SK-N-MC (cell line): Measurements from ENCODE around the gene OAS1.

Experiments
- DNase-seq: peaks from one replicate; pipeline ENCODE4 v3.0.0-alpha.2; 2011; ENCODE audit warnings: low read depth, low spot score
- H3K27ac ChIP-seq: fragments of 200-600 bp; sonication (generic); 2 replicates; pipeline ENCODE4 v1.5.1; 2016; ENCODE audit warnings: mixed run types
- H3K36me3 ChIP-seq: fragments of 200-600 bp; sonication (generic); 2 replicates; pipeline ENCODE4 v1.6.1; 2017; ENCODE audit warnings: antibody characterized with exemption, low read length, mixed read lengths; ENCODE audit not compliant: insufficient read depth
- H3K4me3 ChIP-seq: fragments of 200-600 bp; sonication (generic); 2 replicates; pipeline ENCODE4 v1.5.1; 2016
- H3K9ac ChIP-seq: fragments of 200-600 bp; sonication (generic); 2 replicates; pipeline ENCODE4 v1.8.0; 2017; ENCODE audit warnings: mixed run types, mixed read lengths; ENCODE audit not compliant: insufficient read length
- H3K9me3 ChIP-seq: fragments of 200-600 bp; sonication (generic); 2 replicates; pipeline ENCODE4 v1.6.1; 2017; ENCODE audit warnings: low read depth, mild to moderate bottlenecking, antibody characterized with exemption, low read length, moderate library complexity, mixed read lengths
- EZH2 ChIP-seq: fragments of 200-600 bp; sonication (generic); IDR thresholded peaks from one replicate; pipeline ENCODE4 v1.6.1; 2017; ENCODE audit warnings: antibody characterized with exemption
- FOXP2 ChIP-seq: optimal IDR thresholded peaks from 2 replicates; pipeline ENCODE3; 2011; ENCODE audit warnings: mild to moderate bottlenecking, moderate library complexity; ENCODE audit not compliant: insufficient read depth; ENCODE audit errors: extremely low read length, control extremely low read depth
- POLR2AphosphoS5 ChIP-seq: IDR thresholded peaks from 2 replicates; pipeline ENCODE4 v1.6.1; 2012; ENCODE audit warnings: mild to moderate bottlenecking, low read depth, low read length, borderline replicate concordance

Gene OAS1

DNA sequence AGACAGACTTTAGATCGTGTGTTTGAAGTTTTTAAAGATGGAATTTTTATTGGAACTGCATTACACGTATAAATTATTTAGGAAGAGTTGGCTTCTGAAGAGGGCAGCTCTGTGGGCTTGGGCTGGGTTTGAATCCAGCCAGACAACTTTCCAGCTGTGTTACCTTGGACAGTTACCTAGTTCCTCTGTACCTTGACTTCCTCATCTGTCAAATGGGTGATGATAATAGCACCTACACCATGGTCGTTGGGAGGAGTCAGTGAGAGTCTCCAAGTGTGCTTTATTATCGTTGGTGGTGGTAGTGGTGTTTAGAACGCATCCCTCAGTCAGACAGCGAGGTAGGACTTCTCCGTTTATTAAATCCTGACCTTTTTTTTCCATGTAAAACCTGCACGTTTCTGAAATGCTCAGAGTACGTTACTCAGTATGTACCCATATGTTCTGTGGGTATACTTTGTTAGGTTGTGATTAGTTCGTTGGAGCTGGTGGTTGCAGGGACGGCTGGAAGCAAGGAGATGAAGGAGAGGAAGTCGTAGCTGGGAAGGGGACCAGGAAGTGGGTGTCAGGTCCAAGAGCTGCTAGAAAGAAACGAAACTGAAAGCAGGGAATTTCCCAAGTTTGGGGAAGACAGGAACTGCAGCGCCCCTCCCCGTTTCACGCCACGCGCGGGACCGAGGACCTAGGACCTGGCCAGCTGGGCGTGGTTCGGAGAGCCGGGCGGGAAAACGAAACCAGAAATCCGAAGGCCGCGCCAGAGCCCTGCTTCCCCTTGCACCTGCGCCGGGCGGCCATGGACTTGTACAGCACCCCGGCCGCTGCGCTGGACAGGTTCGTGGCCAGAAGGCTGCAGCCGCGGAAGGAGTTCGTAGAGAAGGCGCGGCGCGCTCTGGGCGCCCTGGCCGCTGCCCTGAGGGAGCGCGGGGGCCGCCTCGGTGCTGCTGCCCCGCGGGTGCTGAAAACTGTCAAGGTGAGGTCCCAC is 31.3 kb downstream of the OAS1 start, which contains the start of gene OAS3:
OAS3 (plus strand) TSS at position 734 of the 979 bp plus-strand sequence; CDS start at position 791, 57 bp downstream.
- Histone ChIP-seq H3K9me3 (no peaks in the 10 kb centered on the region), H3K36me3 (no peaks in the 10 kb centered on the region), H3K27ac (no peak within 1 kb of the TSS), H3K4me3 (peak within 1 kb of the TSS; percentile 79), H3K9ac (peak within 1 kb of the TSS; percentile 74)
- DNase-seq = no peak
- no peak for TF ChIP-seq POLR2AphosphoS5
- TF ChIP-seq FOXP2 = no peak
- no peak for TF ChIP-seq EZH2

DNA sequence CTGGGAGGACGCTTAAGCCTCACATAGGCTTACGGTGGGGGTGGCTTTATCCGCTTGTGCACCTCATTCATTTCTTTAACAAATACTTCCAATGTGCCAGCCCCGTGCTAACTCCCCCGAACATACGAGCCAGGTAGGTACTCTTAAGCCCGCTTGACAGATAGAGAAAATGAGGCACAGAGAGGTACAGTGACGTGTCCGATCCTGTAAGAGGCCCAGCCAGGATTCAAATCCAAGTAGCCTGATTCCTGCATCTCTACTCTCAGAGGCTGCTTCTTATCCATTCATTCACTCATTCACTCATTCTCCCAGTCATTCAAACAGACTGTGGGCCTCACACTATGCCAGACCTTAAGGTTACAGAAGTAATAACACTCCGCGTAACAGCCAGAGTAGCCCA is 32.0 kb downstream of the OAS1 start:
- no peaks in the 10 kb centered on the region for H3K9me3 ChIP-seq
- no peak for DNase-seq
- TF ChIP-seq FOXP2 (no peak), EZH2 (no peak), POLR2AphosphoS5 (no peak)
- H3K36me3 ChIP-seq = no peaks in the 10 kb centered on the region
- peak overlapping the region; percentile 79 for H3K4me3 ChIP-seq
- no peak overlapping the region for H3K27ac ChIP-seq
- H3K9ac ChIP-seq = peak overlapping the region; percentile 74

DNA sequence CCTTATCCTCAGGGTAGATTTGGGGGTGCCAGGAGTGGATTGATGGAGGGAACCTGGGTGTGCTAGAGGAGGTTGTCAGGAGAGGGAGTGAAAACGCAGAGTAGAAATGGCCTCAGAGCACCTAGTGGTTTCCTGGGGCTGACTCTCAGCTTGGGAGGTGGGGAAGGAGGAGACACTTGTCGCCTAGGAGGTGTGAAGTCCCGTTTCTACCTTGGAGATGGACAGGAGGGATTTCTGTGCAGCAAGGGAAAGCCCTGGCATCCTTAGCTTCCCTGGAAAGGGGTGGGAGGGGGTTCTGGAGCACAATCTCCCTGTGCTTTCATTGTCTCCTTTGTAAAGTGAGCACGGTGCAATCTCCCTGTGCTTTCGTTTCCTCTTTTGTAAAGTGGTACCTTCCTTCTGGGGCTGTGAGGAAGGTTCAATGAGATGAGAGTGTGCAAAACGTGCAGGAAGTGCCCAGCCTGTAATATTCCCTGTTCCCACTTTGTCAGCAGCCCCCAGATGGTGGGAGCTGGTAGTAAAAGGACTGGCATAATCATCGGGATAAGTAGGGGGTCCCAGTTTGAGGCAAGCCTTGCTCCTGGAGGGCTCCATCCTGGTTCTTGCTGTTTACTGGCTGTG is 33.1 kb downstream of the OAS1 start:
- Histone ChIP-seq H3K4me3 (no peak overlapping the region), H3K9me3 (no peaks in the 10 kb centered on the region), H3K27ac (no peak overlapping the region), H3K9ac (no peak overlapping the region), H3K36me3 (peaks cover 5% of the 10 kb centered on the region; the same call in 1 of the 2 replicates)
- DNase-seq = no peak
- no peak for TF ChIP-seq EZH2
- TF ChIP-seq POLR2AphosphoS5 = no peak
- TF ChIP-seq FOXP2 = no peak

DNA sequence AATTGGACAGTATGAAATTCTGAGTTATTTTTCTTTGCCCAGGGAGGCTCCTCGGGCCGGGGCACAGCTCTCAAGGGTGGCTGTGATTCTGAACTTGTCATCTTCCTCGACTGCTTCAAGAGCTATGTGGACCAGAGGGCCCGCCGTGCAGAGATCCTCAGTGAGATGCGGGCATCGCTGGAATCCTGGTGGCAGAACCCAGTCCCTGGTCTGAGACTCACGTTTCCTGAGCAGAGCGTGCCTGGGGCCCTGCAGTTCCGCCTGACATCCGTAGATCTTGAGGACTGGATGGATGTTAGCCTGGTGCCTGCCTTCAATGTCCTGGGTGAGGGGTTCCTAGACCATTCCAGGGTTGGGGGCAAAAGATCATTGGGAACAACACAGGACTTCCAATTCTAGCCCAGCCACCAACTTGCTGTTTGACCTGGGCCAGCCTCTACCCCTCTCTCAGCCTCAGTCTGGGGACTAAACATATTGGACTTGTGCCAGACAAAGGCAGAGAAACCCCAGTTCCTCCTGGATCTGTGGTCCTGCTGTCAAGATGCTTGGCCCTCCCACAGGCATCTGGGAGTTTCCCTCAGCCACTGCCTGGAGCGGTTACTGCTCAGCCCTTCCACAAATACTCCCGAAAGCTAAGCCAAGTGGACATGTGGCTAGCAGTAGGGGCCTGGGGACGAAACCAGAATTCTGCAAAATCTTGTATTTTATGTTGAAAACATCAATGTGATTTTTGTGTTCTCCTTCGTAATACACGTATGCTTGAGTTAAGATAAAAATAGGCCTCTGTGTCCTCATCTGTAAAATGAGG is 35.0 kb downstream of the OAS1 start:
- Histone ChIP-seq H3K9ac (no peak overlapping the region), H3K4me3 (no peak overlapping the region), H3K27ac (no peak overlapping the region), H3K36me3 (peaks cover 5% of the 10 kb centered on the region; the same call in 1 of the 2 replicates), H3K9me3 (no peaks in the 10 kb centered on the region)
- no peak for DNase-seq
- no peak for TF ChIP-seq EZH2
- TF ChIP-seq POLR2AphosphoS5 = no peak
- no peak for TF ChIP-seq FOXP2

DNA sequence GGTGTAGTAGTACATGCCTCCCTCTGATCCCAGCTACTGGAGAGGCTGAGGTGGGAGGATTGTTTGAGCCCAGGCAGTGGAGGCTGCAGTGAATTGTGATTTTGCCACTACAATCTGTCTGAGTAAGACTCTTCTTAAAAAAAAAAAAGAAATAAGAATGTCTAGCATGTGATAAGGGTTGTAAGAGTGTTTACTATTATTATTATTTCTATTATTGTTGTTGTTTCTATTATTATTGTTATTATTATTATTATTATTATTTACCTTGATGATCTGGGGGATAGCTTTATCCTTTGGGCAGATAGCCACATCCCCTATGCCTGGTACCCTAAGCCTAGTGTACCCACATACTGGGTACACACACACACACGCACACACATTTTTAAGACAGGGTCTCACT is 35.8 kb downstream of the OAS1 start:
- peaks cover 5% of the 10 kb centered on the region; the same call in 1 of the 2 replicates for H3K36me3 ChIP-seq
- TF ChIP-seq EZH2 (no peak), POLR2AphosphoS5 (no peak), FOXP2 (no peak)
- H3K27ac ChIP-seq = no peak overlapping the region
- no peak for DNase-seq
- no peaks in the 10 kb centered on the region for H3K9me3 ChIP-seq
- no peak overlapping the region for H3K9ac ChIP-seq
- no peak overlapping the region for H3K4me3 ChIP-seq

- Histone ChIP-seq H3K9ac (no peak overlapping the region), H3K4me3 (no peak overlapping the region), H3K36me3 (peaks cover 5% of the 10 kb centered on the region; the same call in 1 of the 2 replicates), H3K27ac (no peak overlapping the region), H3K9me3 (no peaks in the 10 kb centered on the region)
- no peak for TF ChIP-seq POLR2AphosphoS5
- TF ChIP-seq FOXP2 = no peak
- no peak for TF ChIP-seq EZH2
- no peak for DNase-seq
Observed at GRCh38 chr12:112944024-112944690, 37.4 kb downstream of the OAS1 start.

GRCh38 chr12:112945515-112945914 is 38.8 kb downstream of the OAS1 start:
- H3K9ac ChIP-seq = no peak overlapping the region
- DNase-seq = no peak
- H3K4me3 ChIP-seq = no peak overlapping the region
- no peak for TF ChIP-seq POLR2AphosphoS5
- no peak for TF ChIP-seq FOXP2
- TF ChIP-seq EZH2 = no peak
- no peak overlapping the region for H3K27ac ChIP-seq
- H3K9me3 ChIP-seq = no peaks in the 10 kb centered on the region
- H3K36me3 ChIP-seq = peaks cover 5% of the 10 kb centered on the region; the same call in 1 of the 2 replicates
